HG03521 (cell line): ENCODE measurements around the gene SNX7.

Experiments
- ATAC-seq: cut with Tn5 transposase; IDR thresholded peaks from one replicate; pipeline ENCODE4 v1.9.1; 2021; ENCODE audit warnings: mild to moderate bottlenecking, moderate library complexity; ENCODE audit not compliant: unreplicated experiment

The SNX7 gene

GRCh38 chr1:98763488-98764150, 102.1 kb downstream of the SNX7 start:
- no peak for ATAC-seq

GRCh38 chr1:98764485-98764884, 103.0 kb downstream of the SNX7 start:
- ATAC-seq: no peak

GRCh38 chr1:98766255-98766654, 104.7 kb downstream of the SNX7 start:
- no peak for ATAC-seq

GRCh38 chr1:98769162-98769561, 107.6 kb downstream of the SNX7 start:
- ATAC-seq: no peak

GRCh38 chr1:98781906-98782305, 120.4 kb downstream of the SNX7 start:
- ATAC-seq: no peak

GRCh38 chr1:98783821-98784220, 122.3 kb downstream of the SNX7 start:
- no peak for ATAC-seq

GRCh38 chr1:98791498-98791897, 130.0 kb downstream of the SNX7 start:
- no peak for ATAC-seq

GRCh38 chr1:98792123-98792522, 130.6 kb downstream of the SNX7 start:
- no peak for ATAC-seq

- no peak for ATAC-seq
Observed at GRCh38 chr1:98793136-98793535, 131.6 kb downstream of the SNX7 start.

- ATAC-seq: peak; percentile 93
Observed at GRCh38 chr1:98794196-98794886, 132.8 kb downstream of the SNX7 start.

- ATAC-seq: no peak
Observed at GRCh38 chr1:98796049-98796448, 134.5 kb downstream of the SNX7 start.

- no peak for ATAC-seq
Observed at GRCh38 chr1:98797506-98797905, 136.0 kb downstream of the SNX7 start.
